ENCODE results near the gene MYLK.

MYLK gene

GRCh38 chr3:123660141-123660675 lies 223.9 kb downstream of the MYLK start:
- H3K27me3 ChIP-seq (ENCODE audit: insufficient read depth, poor library complexity, severe bottlenecking), result peaks cover 2% of the 10 kb centered on the region
- no peak for DNase-seq (ENCODE audit: low read depth in 1 of 2, low spot score in 1 of 2)
- H3K4me3 ChIP-seq (replicated peaks; ENCODE audit: insufficient read depth, low read length), result no peak overlapping the region
- H3K27ac ChIP-seq (replicated peaks), result no peak overlapping the region
- TF ChIP-seq CTCF (IDR thresholded peaks at IDR 0.05; ENCODE audit: insufficient read depth, low read length) (no peak), REST (IDR thresholded peaks at IDR 0.05; ENCODE audit: insufficient replicate concordance, low read depth) (no peak), SPI1 (IDR thresholded peaks at IDR 0.05; ENCODE audit: borderline replicate concordance, low read depth) (no peak), POLR2AphosphoS5 (IDR thresholded peaks at IDR 0.05; ENCODE audit: low read depth) (no peak), GABPA (IDR thresholded peaks at IDR 0.05; ENCODE audit: low read depth) (no peak)

- TF ChIP-seq POLR2AphosphoS5 (IDR thresholded peaks at IDR 0.05; ENCODE audit: low read depth) (no peak), SPI1 (IDR thresholded peaks at IDR 0.05; ENCODE audit: borderline replicate concordance, low read depth) (no peak), REST (IDR thresholded peaks at IDR 0.05; ENCODE audit: insufficient replicate concordance, low read depth) (no peak), GABPA (IDR thresholded peaks at IDR 0.05; ENCODE audit: low read depth) (no peak), CTCF (IDR thresholded peaks at IDR 0.05; ENCODE audit: insufficient read depth, low read length) (no peak)
- Histone ChIP-seq H3K4me3 (replicated peaks; ENCODE audit: insufficient read depth, low read length) (no peak overlapping the region), H3K27ac (replicated peaks) (no peak overlapping the region), H3K27me3 (ENCODE audit: insufficient read depth, poor library complexity, severe bottlenecking) (peaks cover 2% of the 10 kb centered on the region)
- no peak for DNase-seq (ENCODE audit: low read depth in 1 of 2, low spot score in 1 of 2)
Measured at GRCh38 chr3:123658852-123659206, 225.3 kb downstream of the MYLK start.

- Histone ChIP-seq H3K27ac (replicated peaks) (no peak overlapping the region), H3K27me3 (ENCODE audit: insufficient read depth, poor library complexity, severe bottlenecking) (peaks cover 2% of the 10 kb centered on the region), H3K4me3 (replicated peaks; ENCODE audit: insufficient read depth, low read length) (no peak overlapping the region)
- TF ChIP-seq CTCF (IDR thresholded peaks at IDR 0.05; ENCODE audit: insufficient read depth, low read length) (no peak), REST (IDR thresholded peaks at IDR 0.05; ENCODE audit: insufficient replicate concordance, low read depth) (no peak), POLR2AphosphoS5 (IDR thresholded peaks at IDR 0.05; ENCODE audit: low read depth) (no peak), GABPA (IDR thresholded peaks at IDR 0.05; ENCODE audit: low read depth) (no peak), SPI1 (IDR thresholded peaks at IDR 0.05; ENCODE audit: borderline replicate concordance, low read depth) (no peak)
- no peak for DNase-seq (ENCODE audit: low read depth in 1 of 2, low spot score in 1 of 2)
Measured at GRCh38 chr3:123658118-123658851, 225.8 kb downstream of the MYLK start.

Measured in HL-60 (cell line).